ENCODE measurements around the gene CHRNA10.
"Not testable (repeated sequence)": the region's sequence is repeated elsewhere in the genome, so short reads cannot be mapped to it uniquely, and the experiment has no call there.

The CHRNA10 gene

GRCh38 chr11:3679077-3679476, 7.9 kb upstream of the CHRNA10 start:
- H3K4me3 ChIP-seq (ENCODE audit: low read length) = no peak overlapping the region

GRCh38 chr11:3675971-3676370, 4.8 kb upstream of the CHRNA10 start:
- TF ChIP-seq ZNF274 (IDR thresholded peaks at IDR 0.05; ENCODE audit: low read depth, low read length) = no peak
- no peak overlapping the region for H3K4me3 ChIP-seq (ENCODE audit: low read length)

More at GRCh38 chr11:3679077-3679476, 7.9 kb upstream of the CHRNA10 start:
- TF ChIP-seq ZNF274 (IDR thresholded peaks at IDR 0.05; ENCODE audit: low read depth, low read length) = no peak

- no peak for TF ChIP-seq ZNF274 (IDR thresholded peaks at IDR 0.05; ENCODE audit: low read depth, low read length)
- no peak overlapping the region for H3K4me3 ChIP-seq (ENCODE audit: low read length)
These were observed 3.0 kb upstream of the CHRNA10 start for GRCh38 chr11:3674189-3674588.

- H3K4me3 ChIP-seq (ENCODE audit: low read length) = no peak overlapping the region
- TF ChIP-seq ZNF274 (IDR thresholded peaks at IDR 0.05; ENCODE audit: low read depth, low read length) = no peak
These were observed 1.4 kb downstream of the CHRNA10 start for GRCh38 chr11:3669742-3670183.

GRCh38 chr11:3669128-3669527, 2.1 kb downstream of the CHRNA10 start:
- no peak for TF ChIP-seq ZNF274 (IDR thresholded peaks at IDR 0.05; ENCODE audit: low read depth, low read length)
- no peak overlapping the region for H3K4me3 ChIP-seq (ENCODE audit: low read length)

- H3K4me3 ChIP-seq (ENCODE audit: low read length) = no peak overlapping the region
- TF ChIP-seq ZNF274 (IDR thresholded peaks at IDR 0.05; ENCODE audit: low read depth, low read length) = no peak
These were observed 3.8 kb downstream of the CHRNA10 start for GRCh38 chr11:3667149-3668035.

- no peak for TF ChIP-seq ZNF274 (IDR thresholded peaks at IDR 0.05; ENCODE audit: low read depth, low read length)
- no peak overlapping the region for H3K4me3 ChIP-seq (ENCODE audit: low read length)
These were observed 5.1 kb downstream of the CHRNA10 start for GRCh38 chr11:3666023-3666530.

GRCh38 chr11:3665336-3666022, 5.7 kb downstream of the CHRNA10 start:
- TF ChIP-seq ZNF274 (IDR thresholded peaks at IDR 0.05; ENCODE audit: low read depth, low read length) = no peak
- no peak overlapping the region for H3K4me3 ChIP-seq (ENCODE audit: low read length)

- no peak for TF ChIP-seq ZNF274 (IDR thresholded peaks at IDR 0.05; ENCODE audit: low read depth, low read length)
- H3K4me3 ChIP-seq (ENCODE audit: low read length) = no peak overlapping the region
These were observed 7.1 kb downstream of the CHRNA10 start for GRCh38 chr11:3664032-3664630.

- TF ChIP-seq ZNF274 (IDR thresholded peaks at IDR 0.05; ENCODE audit: low read depth, low read length) = no peak
- no peak overlapping the region for H3K4me3 ChIP-seq (ENCODE audit: low read length)
These were observed 8.3 kb downstream of the CHRNA10 start for GRCh38 chr11:3662856-3663255.

- TF ChIP-seq ZNF274 (IDR thresholded peaks at IDR 0.05; ENCODE audit: low read depth, low read length) = no peak
- no peak overlapping the region for H3K4me3 ChIP-seq (ENCODE audit: low read length)
These were observed 10.2 kb downstream of the CHRNA10 start for GRCh38 chr11:3660960-3661359.

- no peak for TF ChIP-seq ZNF274 (IDR thresholded peaks at IDR 0.05; ENCODE audit: low read depth, low read length)
- no peak overlapping the region for H3K4me3 ChIP-seq (ENCODE audit: low read length)
These were observed 11.3 kb downstream of the CHRNA10 start for GRCh38 chr11:3659595-3660515.

GRCh38 chr11:3658252-3658651, 12.9 kb downstream of the CHRNA10 start:
- TF ChIP-seq ZNF274 (IDR thresholded peaks at IDR 0.05; ENCODE audit: low read depth, low read length) = no peak
- H3K4me3 ChIP-seq (ENCODE audit: low read length) = no peak overlapping the region

- not testable (repeated sequence) for H3K4me3 ChIP-seq (ENCODE audit: low read length)
These were observed 13.9 kb downstream of the CHRNA10 start for GRCh38 chr11:3657331-3657730.
